Glutamatergic neuron (in vitro differentiated cells): ENCODE data around the gene RDH11. TPM values are rescaled to one million over a fixed set of nuclear protein-coding genes. Genes with fewer than 3 reads are reported as not detected.

Experiments
- DNase-seq: peaks from one replicate; pipeline ENCODE4 v3.0.0; 2022
- H3K27ac Mint-ChIP-seq: one replicate; pipeline ENCODE4 v1.8.0; 2020; ENCODE audit warnings: mild to moderate bottlenecking, mixed read lengths, inconsistent platforms; ENCODE audit not compliant: unreplicated experiment
- H3K27me3 Mint-ChIP-seq: one replicate; pipeline ENCODE4 v1.8.0; 2020; ENCODE audit warnings: mild to moderate bottlenecking, moderate library complexity, mixed read lengths, inconsistent platforms; ENCODE audit not compliant: unreplicated experiment
- H3K36me3 Mint-ChIP-seq: one replicate; pipeline ENCODE4 v1.8.0; 2020; ENCODE audit warnings: mild to moderate bottlenecking, mixed read lengths, inconsistent platforms; ENCODE audit not compliant: unreplicated experiment
- H3K4me1 Mint-ChIP-seq: one replicate; pipeline ENCODE4 v1.8.0; 2020; ENCODE audit warnings: mild to moderate bottlenecking, low read depth, mixed read lengths, inconsistent platforms; ENCODE audit not compliant: unreplicated experiment
- H3K4me3 Mint-ChIP-seq: one replicate; pipeline ENCODE4 v1.8.0; 2020; ENCODE audit warnings: mild to moderate bottlenecking, mixed read lengths, inconsistent platforms; ENCODE audit not compliant: unreplicated experiment
- H3K9me3 Mint-ChIP-seq: one replicate; pipeline ENCODE4 v1.8.0; 2020; ENCODE audit warnings: mild to moderate bottlenecking, moderate library complexity, mixed read lengths, inconsistent platforms; ENCODE audit not compliant: unreplicated experiment
- total RNA-seq: library from RNA; stranded (reverse); fragmentation: NEBNext Ultra II Directional; extraction: Animal tissue kit (Norgen Biotek cat#: 25700); gene quantifications from one replicate; pipeline ENCODE4 v1.2.1, GENCODE V29; 2021; ENCODE audit not compliant: unreplicated experiment
- TF ChIP-seq, protein P1 (sequence below): fragments of 200-600 bp; sonication (generic); IDR thresholded peaks from one replicate; pipeline ENCODE4 v1.5.0; 2021; ENCODE audit not compliant: partially characterized antibody, unreplicated experiment

The RDH11 gene
- total RNA-seq, 1 donor from 2014 or later, result 94.7 TPM

DNA sequence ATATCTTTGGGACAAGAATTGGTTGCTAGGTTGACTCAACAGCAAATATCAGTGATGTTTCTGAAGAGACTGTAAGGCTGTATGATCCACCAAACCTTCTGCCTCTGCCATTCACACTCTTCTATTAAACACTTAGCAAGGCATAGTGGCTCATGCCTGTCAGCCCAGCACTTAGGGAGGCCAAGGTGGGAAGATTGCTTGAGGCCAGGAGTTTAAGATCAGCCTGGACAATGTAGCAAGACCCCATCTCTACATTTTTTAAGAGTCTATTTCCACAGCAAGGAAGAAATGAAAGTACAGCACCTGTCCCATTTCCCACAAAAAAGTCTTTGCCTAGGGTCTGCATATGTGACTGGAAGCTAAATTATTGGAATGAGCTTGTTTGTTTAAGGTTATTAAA is 68.0 kb downstream of the RDH11 start:
- Mint-ChIP-seq H3K27ac (no peak overlapping the region), H3K36me3 (peaks cover 11% of the 10 kb centered on the region), H3K27me3 (peaks cover 3% of the 10 kb centered on the region), H3K4me3 (no peak overlapping the region), H3K9me3 (peaks cover 4% of the 10 kb centered on the region), H3K4me1 (peaks cover 17% of the 10 kb centered on the region)
- no peak for DNase-seq
- TF ChIP-seq, protein P1, sequence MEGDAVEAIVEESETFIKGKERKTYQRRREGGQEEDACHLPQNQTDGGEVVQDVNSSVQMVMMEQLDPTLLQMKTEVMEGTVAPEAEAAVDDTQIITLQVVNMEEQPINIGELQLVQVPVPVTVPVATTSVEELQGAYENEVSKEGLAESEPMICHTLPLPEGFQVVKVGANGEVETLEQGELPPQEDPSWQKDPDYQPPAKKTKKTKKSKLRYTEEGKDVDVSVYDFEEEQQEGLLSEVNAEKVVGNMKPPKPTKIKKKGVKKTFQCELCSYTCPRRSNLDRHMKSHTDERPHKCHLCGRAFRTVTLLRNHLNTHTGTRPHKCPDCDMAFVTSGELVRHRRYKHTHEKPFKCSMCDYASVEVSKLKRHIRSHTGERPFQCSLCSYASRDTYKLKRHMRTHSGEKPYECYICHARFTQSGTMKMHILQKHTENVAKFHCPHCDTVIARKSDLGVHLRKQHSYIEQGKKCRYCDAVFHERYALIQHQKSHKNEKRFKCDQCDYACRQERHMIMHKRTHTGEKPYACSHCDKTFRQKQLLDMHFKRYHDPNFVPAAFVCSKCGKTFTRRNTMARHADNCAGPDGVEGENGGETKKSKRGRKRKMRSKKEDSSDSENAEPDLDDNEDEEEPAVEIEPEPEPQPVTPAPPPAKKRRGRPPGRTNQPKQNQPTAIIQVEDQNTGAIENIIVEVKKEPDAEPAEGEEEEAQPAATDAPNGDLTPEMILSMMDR, result no peak

Other genes starting within 250 kb of the RDH11 start
- gene TMEM229B, start 207.0 kb downstream of the RDH11 start, total RNA-seq, result 7.5 TPM
- gene PLEKHH1, start 162.5 kb downstream of the RDH11 start, total RNA-seq, result 32.4 TPM
- 24.3 TPM for gene PIGH, start 95.5 kb downstream of the RDH11 start, total RNA-seq
- 78.7 TPM for gene ARG2, start 75.8 kb downstream of the RDH11 start, total RNA-seq
- 77.7 TPM for gene VTI1B, start 21.1 kb downstream of the RDH11 start, total RNA-seq
- gene RDH12, start 6.1 kb upstream of the RDH11 start, total RNA-seq, result 0.22 TPM
- gene ZFYVE26, start 120.8 kb upstream of the RDH11 start, total RNA-seq, result 32.5 TPM
- gene RAD51B, start 124.0 kb upstream of the RDH11 start, total RNA-seq, result 9.7 TPM